Omental fat pad (tissue), 4 donors: ENCODE measurements around the gene KCNA10. TPM values are rescaled to one million over a fixed set of nuclear protein-coding genes. Genes with fewer than 3 reads are reported as not detected.

Source experiments
- ATAC-seq: fragments of 150-250 bp; one replicate; pipeline ENCODE4 v1.9.1; 2016; ENCODE audit warnings: mild to moderate bottlenecking, moderate library complexity; ENCODE audit not compliant: low FRiP score
- DNase-seq: peaks from one replicate; pipeline ENCODE4 v3.0.0-alpha.2; 2019; ENCODE audit warnings: low spot score
- total RNA-seq, 4 donors: library from RNA; depleted of rRNA; stranded (reverse); fragments of >200 nt; gene quantifications; one replicate each; pipeline ENCODE4 v1.1.0, GENCODE V29; 2016
- TF ChIP-seq, protein P1 (sequence below), 3 donors: fragments of 450-650 bp; IDR thresholded peaks; one replicate each; pipeline ENCODE4 v1.5.1; 2016 to 2017; ENCODE audit warnings: antibody characterized with exemption in 3 of 3, mild to moderate bottlenecking in 3 of 3, moderate library complexity in 2 of 3

KCNA10 gene
- total RNA-seq, 4 donors from 2014 or later = not detected

DNA sequence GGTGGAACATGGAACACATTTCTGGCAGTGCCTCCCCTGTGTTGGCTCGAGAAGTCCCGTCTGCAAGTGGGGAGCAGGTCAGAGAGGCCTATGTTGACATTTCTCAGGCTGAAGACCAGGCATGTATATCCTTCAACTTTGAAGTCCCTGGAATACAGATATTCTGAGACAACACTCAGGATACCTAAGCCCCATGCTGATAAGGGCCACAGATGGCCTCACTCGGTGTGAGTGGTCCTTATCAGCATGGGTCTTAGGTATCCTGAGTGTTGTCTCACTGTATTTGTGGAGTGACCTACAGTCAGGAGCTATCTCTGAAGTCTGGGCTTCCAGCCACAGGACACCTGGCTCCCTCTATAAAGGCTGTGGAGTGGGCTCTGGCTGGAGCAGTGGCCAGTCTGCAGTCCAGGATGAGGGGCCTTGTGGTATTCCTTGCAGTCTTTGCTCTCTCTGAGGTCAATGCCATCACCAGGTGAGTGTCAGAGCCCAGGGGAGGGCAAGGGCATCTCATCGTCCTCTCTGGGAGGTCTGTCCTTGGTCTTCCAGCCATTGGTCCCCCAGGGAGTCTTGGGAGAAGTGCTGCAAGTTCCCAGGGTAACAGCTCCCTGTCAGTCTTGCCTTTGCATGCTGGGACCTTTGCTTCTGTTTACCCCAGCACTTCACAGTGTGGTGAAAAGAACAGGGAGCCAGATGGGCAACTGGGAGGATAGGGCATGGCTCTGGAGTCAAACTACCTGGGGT lies 38.4 kb downstream of the KCNA10 start:
- ATAC-seq (no peak), DNase-seq (no peak)
- TF ChIP-seq, protein P1, sequence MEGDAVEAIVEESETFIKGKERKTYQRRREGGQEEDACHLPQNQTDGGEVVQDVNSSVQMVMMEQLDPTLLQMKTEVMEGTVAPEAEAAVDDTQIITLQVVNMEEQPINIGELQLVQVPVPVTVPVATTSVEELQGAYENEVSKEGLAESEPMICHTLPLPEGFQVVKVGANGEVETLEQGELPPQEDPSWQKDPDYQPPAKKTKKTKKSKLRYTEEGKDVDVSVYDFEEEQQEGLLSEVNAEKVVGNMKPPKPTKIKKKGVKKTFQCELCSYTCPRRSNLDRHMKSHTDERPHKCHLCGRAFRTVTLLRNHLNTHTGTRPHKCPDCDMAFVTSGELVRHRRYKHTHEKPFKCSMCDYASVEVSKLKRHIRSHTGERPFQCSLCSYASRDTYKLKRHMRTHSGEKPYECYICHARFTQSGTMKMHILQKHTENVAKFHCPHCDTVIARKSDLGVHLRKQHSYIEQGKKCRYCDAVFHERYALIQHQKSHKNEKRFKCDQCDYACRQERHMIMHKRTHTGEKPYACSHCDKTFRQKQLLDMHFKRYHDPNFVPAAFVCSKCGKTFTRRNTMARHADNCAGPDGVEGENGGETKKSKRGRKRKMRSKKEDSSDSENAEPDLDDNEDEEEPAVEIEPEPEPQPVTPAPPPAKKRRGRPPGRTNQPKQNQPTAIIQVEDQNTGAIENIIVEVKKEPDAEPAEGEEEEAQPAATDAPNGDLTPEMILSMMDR (IDR thresholded peaks at IDR 0.05) = no peak

DNA sequence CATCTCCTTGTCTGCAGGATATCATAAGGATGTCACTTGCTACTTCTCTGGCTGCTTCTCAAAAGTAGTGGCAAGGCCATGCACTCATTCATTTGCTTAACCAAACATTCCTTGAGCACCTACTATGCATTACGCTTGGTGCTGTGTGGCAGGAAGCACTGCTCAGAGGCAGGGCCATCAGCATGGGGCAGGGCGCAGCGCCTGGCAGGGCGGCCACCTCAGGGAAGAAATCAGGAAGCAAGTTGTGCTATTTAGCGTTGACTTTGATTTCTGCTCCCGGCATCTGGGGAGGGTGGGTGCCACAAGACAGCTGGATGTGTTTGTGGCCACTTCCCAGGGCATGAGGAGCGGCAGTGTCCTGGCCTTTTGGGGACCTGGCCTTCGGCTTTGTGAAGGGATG lies 40.1 kb downstream of the KCNA10 start:
- ATAC-seq (no peak), DNase-seq (no peak)
- TF ChIP-seq, protein P1 (IDR thresholded peaks at IDR 0.05) = no peak

DNA sequence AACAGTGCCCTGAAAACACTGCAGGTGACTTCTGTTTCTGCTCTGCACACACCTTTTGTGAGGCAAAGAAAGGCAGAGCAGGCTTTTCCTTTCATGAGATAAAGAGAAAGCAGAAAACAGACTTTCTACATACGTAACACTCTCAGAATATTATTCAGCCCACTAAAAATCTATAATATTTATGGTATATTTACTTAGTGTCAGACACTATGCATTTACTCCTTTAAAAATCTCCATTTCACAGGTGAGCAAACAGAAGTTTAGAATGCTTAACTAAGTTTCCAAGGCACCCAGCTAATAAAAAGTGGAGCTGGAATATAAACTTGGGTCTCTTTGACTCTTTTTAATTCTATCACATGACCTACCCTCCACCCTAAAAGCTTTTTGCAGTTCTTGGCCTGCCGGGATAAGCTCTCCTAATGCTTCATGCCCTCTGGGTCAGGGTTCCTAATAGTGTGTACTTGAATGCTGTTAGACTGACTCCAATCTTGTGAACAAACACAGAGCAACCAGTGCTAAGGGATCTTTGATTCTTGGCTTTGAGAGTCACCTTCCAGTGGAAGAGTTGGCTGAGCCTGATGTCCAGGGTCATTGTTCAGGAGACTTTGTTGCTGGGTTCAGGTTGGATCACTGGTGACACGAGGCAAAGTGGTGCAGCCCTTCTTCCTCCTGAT lies 40.9 kb downstream of the KCNA10 start:
- TF ChIP-seq, protein P1 (IDR thresholded peaks at IDR 0.05) = no peak
- DNase-seq = no peak
- ATAC-seq = no peak

DNA sequence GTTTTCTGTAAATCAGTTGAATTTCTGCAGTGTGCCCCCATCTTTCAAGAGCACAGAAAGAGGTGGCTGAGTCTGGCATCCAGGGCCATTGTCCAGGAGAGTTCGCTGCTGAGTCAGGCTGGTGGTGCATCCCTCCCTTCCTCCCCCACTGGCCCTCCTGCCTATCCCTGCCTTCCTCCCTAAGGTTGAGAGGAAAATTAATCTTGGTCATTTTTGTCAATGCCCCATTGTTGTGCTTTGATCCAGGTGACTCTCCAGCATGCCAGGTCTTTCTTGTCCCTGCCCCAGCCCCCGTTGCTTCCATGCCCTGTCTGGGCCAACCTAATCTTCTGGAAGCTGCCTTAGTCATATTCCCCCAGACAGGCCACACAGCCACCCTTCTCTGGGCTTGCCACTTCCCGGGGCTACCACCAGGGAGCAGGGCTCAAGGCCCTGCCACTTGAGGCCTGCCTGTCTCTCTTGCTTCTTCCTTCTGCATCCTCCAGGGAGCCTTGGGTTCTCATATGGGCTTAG lies 41.5 kb downstream of the KCNA10 start:
- peak; percentile 22 for ATAC-seq
- DNase-seq = no peak
- TF ChIP-seq, protein P1 (IDR thresholded peaks at IDR 0.05) = no peak

DNA sequence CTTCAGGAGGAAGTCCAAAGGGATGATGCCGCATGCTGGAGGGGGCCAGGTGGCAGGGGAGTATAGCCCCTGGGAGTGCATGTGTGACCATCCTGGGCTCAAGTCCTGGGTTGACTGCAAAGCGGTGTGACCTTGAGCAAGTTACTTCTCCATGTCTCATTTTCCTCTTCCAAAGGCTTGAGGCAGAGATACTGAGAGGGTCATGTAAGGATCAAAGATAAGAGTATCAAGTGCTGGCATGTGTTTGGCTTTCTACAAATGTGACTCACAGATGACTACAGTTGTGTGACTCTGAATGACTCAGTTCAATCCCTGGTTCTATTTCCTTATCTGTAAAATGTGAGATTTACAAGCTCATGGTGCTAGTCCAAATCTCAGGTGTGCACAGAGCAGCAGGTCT lies 41.9 kb downstream of the KCNA10 start:
- TF ChIP-seq, protein P1 (IDR thresholded peaks at IDR 0.05) = no peak
- DNase-seq = no peak
- ATAC-seq = peak; percentile 60

DNA sequence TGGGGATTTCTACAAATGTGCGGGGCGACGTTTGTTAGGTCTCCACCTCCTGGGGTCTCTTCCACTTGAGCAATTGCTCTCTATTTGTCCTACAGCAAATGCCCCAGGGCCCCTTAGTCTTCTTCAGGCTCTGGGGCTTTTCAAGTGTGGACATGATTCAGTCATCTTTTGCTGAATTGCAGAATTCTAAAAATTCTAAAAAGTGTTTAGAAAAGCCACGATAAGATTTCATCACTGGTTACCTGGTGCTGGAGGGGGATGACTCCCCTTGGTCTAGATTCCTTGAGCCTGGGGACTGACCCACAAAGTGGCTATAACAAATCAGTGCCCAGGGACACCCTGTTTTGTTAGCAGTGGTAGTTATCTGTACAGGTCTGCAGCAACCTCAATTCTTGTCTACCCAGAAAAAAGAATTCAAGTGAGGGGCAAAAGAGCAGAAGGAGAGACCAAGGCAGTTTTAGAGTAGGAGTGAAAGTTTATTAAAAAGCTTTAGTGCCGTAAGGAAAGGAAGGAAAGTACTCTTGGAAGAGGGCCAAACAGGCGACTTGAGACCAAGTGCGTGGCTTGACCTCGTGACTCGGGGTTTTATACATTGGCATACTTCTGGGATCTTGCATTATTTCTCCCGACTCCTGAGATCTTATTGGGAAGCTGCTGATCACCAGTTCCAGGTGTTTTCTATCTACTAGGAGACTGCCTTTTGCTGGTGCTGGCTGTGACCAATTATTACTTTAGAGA lies 42.8 kb downstream of the KCNA10 start:
- no peak for DNase-seq
- ATAC-seq = no peak
- TF ChIP-seq, protein P1 (IDR thresholded peaks at IDR 0.05) = no peak
